ENCODE measurements around the gene MRPS18A.

MRPS18A gene

DNA sequence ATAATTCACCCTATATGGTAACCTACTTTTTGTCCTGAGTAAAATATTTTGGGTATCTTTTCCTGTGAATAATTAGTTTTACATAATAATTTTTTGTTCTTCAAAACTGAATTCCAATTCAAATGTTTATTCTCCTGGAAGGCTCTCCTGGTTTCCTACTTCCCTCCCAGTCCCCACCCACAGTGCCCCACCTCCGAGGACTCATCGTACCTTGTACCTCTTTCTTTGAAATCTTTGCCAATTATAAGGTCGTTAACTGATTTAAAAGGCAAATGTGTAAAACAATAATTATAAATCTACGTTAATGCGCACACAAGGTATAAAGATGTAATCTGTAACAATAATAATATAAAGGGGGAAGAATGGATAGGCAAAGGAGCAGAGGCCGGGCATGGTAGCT, 41.9 kb upstream of the MRPS18A start:
- TF ChIP-seq EGR1 (IDR thresholded peaks at IDR 0.05), result no peak
- TF ChIP-seq EP300 (IDR thresholded peaks at IDR 0.05; ENCODE audit: borderline replicate concordance), result no peak
- TF ChIP-seq, protein P1, sequence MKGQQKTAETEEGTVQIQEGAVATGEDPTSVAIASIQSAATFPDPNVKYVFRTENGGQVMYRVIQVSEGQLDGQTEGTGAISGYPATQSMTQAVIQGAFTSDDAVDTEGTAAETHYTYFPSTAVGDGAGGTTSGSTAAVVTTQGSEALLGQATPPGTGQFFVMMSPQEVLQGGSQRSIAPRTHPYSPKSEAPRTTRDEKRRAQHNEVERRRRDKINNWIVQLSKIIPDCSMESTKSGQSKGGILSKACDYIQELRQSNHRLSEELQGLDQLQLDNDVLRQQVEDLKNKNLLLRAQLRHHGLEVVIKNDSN (IDR thresholded peaks at IDR 0.05), result no peak
- TF ChIP-seq TCF12 (IDR thresholded peaks at IDR 0.05; ENCODE audit: low read depth), result no peak
- no peak for TF ChIP-seq RAD21 (IDR thresholded peaks at IDR 0.05; ENCODE audit: low read depth)
- TF ChIP-seq, protein P2, sequence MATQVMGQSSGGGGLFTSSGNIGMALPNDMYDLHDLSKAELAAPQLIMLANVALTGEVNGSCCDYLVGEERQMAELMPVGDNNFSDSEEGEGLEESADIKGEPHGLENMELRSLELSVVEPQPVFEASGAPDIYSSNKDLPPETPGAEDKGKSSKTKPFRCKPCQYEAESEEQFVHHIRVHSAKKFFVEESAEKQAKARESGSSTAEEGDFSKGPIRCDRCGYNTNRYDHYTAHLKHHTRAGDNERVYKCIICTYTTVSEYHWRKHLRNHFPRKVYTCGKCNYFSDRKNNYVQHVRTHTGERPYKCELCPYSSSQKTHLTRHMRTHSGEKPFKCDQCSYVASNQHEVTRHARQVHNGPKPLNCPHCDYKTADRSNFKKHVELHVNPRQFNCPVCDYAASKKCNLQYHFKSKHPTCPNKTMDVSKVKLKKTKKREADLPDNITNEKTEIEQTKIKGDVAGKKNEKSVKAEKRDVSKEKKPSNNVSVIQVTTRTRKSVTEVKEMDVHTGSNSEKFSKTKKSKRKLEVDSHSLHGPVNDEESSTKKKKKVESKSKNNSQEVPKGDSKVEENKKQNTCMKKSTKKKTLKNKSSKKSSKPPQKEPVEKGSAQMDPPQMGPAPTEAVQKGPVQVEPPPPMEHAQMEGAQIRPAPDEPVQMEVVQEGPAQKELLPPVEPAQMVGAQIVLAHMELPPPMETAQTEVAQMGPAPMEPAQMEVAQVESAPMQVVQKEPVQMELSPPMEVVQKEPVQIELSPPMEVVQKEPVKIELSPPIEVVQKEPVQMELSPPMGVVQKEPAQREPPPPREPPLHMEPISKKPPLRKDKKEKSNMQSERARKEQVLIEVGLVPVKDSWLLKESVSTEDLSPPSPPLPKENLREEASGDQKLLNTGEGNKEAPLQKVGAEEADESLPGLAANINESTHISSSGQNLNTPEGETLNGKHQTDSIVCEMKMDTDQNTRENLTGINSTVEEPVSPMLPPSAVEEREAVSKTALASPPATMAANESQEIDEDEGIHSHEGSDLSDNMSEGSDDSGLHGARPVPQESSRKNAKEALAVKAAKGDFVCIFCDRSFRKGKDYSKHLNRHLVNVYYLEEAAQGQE (IDR thresholded peaks at IDR 0.05; ENCODE audit: low read depth), result no peak
- no peak for TF ChIP-seq CREB1 (IDR thresholded peaks at IDR 0.05; ENCODE audit: low read depth)
- no peak for TF ChIP-seq CEBPB (IDR thresholded peaks at IDR 0.05)
- no peak for TF ChIP-seq FOXM1 (IDR thresholded peaks at IDR 0.05; ENCODE audit: borderline replicate concordance, low read depth)
- no peak for TF ChIP-seq ZBTB7A (IDR thresholded peaks at IDR 0.05; ENCODE audit: low read depth)
- TF ChIP-seq NFIC (IDR thresholded peaks at IDR 0.05), result no peak
- TF ChIP-seq, protein P3, sequence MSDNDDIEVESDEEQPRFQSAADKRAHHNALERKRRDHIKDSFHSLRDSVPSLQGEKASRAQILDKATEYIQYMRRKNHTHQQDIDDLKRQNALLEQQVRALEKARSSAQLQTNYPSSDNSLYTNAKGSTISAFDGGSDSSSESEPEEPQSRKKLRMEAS (IDR thresholded peaks at IDR 0.05), result no peak
- TF ChIP-seq YY1 (IDR thresholded peaks at IDR 0.05; ENCODE audit: low read depth), result no peak
- TF ChIP-seq TAF1 (IDR thresholded peaks at IDR 0.05; ENCODE audit: low read depth), result no peak
- TF ChIP-seq TEAD4 (IDR thresholded peaks at IDR 0.05), result no peak

DNA sequence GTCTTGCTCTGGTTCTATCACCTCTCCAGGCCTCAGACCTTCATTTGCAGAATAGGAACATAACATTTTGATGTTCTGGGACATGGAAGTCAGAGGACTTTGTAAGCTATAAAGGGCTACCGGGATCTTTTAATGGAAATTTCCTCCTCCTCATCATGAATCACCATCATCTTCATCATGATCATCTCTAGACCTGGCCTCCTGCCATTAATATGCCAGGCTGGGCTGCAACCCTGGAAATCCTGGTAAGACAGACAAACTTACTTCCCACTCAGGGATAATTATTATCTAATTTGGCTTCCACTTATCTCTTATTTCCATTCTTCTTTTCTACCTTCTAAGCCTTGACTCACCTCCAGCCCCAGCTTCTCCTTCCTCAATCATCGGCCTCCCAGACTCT, 41.0 kb upstream of the MRPS18A start:
- TF ChIP-seq CREB1 (IDR thresholded peaks at IDR 0.05; ENCODE audit: low read depth) (no peak), ZBTB7A (IDR thresholded peaks at IDR 0.05; ENCODE audit: low read depth) (no peak), YY1 (IDR thresholded peaks at IDR 0.05; ENCODE audit: low read depth) (no peak)

DNA sequence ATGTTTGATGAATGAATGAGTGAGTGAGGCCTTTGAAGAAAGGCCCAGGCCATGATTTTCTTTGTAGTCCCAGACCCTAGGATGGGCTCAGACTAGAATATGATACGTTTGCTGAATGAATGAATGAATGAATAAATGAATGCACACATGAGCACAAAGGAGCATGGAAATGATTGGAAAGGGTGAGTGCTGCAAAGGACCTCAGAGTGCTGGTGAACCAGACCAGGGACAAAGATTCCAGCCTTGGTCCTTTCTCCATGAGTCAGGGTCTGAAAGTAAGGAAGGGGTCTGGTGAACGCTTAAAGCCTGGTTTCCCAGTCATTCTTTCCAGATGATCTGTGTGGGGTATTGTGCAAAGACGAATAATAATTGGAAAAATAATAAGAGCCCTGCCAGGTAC, 40.0 kb upstream of the MRPS18A start:
- TF ChIP-seq TCF12 (IDR thresholded peaks at IDR 0.05; ENCODE audit: low read depth) (no peak), RAD21 (IDR thresholded peaks at IDR 0.05; ENCODE audit: low read depth) (no peak)

DNA sequence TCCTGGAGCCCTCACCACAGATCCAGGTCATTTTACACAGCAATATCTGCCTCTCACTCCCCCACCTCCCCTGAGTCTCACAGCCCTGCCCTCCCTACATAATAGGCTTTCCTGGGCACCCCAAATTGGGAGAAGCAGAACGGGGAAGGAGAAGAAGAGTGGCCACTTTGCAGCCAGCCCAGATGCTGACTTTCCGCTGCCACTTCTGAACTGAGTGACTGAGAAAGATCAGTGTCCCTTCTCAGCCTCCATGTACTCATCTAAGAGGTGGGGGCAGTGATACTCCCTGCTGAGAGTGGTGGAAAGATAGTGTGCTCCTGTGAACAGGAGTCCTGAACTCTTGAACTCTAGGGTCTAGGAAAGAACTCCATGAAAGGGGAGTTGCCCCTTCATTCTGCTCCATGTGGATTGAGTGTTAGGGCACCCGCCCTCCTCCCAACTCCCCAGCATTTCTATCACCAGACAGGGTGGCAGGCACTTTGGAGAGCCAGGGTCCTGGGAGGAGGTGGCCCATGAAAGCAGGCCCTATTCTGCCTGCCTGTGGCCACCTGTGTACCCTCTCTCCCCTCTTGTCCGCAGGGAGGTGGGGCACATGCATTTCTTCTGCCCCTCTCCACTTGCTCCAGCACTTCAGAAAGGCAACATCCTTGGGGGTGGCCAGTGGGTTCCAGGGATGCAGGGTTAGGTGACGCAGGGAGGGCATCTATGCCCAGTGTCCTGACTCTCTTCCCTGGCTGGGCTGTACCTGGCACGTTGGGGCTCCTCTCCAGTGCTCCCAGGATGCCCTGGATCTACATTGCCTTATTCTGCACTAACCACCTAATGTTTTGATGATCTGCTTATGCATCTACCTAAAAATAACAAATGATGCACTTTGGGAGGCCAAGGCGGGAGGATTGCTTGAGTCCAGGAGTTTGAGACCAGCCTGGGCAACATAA, 38.3 kb upstream of the MRPS18A start:
- no peak for TF ChIP-seq TCF12 (IDR thresholded peaks at IDR 0.05; ENCODE audit: low read depth)
- no peak for TF ChIP-seq RAD21 (IDR thresholded peaks at IDR 0.05; ENCODE audit: low read depth)
- TF ChIP-seq YY1 (IDR thresholded peaks at IDR 0.05; ENCODE audit: low read depth), result no peak
- no peak for TF ChIP-seq TEAD4 (IDR thresholded peaks at IDR 0.05)
- no peak for TF ChIP-seq FOXM1 (IDR thresholded peaks at IDR 0.05; ENCODE audit: borderline replicate concordance, low read depth)
- TF ChIP-seq TAF1 (IDR thresholded peaks at IDR 0.05; ENCODE audit: low read depth), result no peak

DNA sequence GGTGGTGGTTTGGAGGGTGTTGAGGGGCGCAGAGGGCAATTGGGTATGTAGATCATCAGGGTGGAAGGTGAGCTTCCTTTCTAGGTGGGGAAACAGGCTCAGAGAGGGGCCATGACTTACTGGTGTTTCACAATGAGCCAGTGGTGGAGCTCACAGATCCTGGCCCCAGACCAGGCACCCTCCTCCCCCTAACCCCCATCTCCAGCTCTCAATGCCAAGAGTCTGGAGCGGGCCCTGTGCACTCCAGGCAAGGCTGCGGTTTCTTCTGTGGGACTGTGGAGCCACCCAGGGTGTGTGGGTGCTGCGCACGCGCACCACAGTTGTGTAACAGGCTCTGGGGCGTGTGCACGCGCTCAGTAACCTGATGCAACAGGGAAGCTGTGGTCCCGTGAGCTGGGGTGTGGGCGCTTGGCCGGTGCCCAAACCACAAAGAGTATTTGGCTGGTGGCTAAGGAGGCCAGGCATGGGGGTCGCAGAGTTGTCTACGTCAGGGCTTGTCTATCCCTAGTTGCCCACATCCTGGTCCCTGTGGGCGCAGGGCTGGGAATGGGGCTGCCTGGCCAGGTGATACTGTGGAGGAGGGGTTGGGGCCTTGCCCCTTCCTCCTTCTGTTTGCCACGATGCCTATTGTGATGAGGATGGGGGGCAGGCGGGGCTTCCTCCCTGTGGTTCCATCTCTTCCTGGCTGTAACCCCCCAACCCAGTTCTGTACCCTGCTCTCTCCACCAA, 37.5 kb upstream of the MRPS18A start:
- peak; percentile 48; the same call in 1 of the 2 replicates for TF ChIP-seq TEAD4 (IDR thresholded peaks at IDR 0.05)
- no peak for TF ChIP-seq CREB1 (IDR thresholded peaks at IDR 0.05; ENCODE audit: low read depth)
- peak; percentile 93 for TF ChIP-seq CEBPB (IDR thresholded peaks at IDR 0.05)
- peak; percentile 86 for TF ChIP-seq ZBTB7A (IDR thresholded peaks at IDR 0.05; ENCODE audit: low read depth)
- no peak for TF ChIP-seq RAD21 (IDR thresholded peaks at IDR 0.05; ENCODE audit: low read depth)
- TF ChIP-seq, protein P2 (IDR thresholded peaks at IDR 0.05; ENCODE audit: low read depth), result no peak
- no peak for TF ChIP-seq FOXM1 (IDR thresholded peaks at IDR 0.05; ENCODE audit: borderline replicate concordance, low read depth)
- TF ChIP-seq YY1 (IDR thresholded peaks at IDR 0.05; ENCODE audit: low read depth), result no peak
- peak; percentile 35 for TF ChIP-seq TAF1 (IDR thresholded peaks at IDR 0.05; ENCODE audit: low read depth)
- TF ChIP-seq, protein P1 (IDR thresholded peaks at IDR 0.05), result peak; percentile 74
- peak; percentile 76 for TF ChIP-seq EGR1 (IDR thresholded peaks at IDR 0.05)
- TF ChIP-seq, protein P3 (IDR thresholded peaks at IDR 0.05), result peak; percentile 89
- TF ChIP-seq TCF12 (IDR thresholded peaks at IDR 0.05; ENCODE audit: low read depth), result peak; percentile 78
- peak; percentile 95 for TF ChIP-seq NFIC (IDR thresholded peaks at IDR 0.05)
- TF ChIP-seq EP300 (IDR thresholded peaks at IDR 0.05; ENCODE audit: borderline replicate concordance), result peak; percentile 72; the same call in 1 of the 2 replicates

Data from Ishikawa (cell line).